HuH-7.5 (cell line): ENCODE data around the gene NUP214.
"Not testable (repeated sequence)": the region's sequence is repeated elsewhere in the genome, so short reads cannot be mapped to it uniquely, and the experiment has no call there.

Source experiments
- DNase-seq: peaks from one replicate; pipeline ENCODE4 v3.0.0; 2011; ENCODE audit warnings: low spot score

NUP214 gene

GRCh38 chr9:131259916-131260597, 134.7 kb downstream of the NUP214 start:
- no peak for DNase-seq

DNA sequence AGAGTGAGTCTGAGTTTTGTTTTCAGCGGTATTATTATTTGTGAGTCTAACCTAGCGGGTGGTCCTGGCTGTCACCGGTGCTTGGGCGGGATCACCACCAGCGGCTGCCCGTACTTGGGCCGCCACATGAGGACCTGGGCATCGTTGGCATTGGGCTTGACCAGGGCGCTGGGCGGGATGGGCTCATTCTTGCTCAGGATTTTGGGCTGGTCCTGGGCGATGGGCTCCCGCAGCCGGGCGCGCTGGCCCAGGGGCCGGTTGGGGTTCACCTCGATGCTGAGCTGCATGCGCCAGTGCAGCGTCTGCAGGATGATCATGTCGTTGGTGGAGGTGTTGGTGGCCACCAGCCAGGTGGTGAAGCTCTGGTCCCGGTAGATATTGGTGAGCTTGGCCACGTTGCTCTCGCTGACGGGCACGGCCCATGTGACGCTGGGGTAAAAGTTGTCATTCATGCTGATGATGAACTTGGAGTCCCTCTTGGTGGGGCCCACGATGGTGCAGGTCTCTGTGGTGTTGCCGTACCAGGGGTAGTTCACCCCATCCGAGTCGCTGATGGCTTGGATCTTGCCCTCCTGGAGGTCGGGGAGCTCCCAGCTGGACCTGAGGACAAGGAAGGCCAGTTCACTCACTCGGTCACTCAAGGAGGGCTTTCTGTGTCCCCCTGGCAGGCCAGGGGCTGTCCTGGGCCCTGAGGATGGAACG, 135.5 kb downstream of the NUP214 start:
- DNase-seq = no peak

- no peak for DNase-seq
Measured at GRCh38 chr9:131262327-131263032, 137.1 kb downstream of the NUP214 start.

DNA sequence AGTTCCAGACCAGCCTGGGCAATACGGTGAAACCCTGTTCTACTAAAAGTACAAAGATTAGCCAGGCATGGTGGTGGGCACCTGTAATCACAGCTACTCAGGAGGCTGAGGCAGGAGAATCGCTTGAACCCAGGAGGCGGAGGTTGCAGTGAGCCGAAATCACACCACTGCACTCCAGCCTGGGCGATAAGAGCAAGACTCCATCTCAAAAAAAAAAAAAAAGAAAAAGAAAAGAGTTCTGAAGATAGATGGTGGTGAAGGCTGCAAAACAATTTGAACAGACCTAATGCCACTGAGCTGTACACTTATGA, 137.6 kb downstream of the NUP214 start:
- not testable (repeated sequence) for DNase-seq

GRCh38 chr9:131263701-131264100, 138.3 kb downstream of the NUP214 start:
- no peak for DNase-seq

- no peak for DNase-seq
Measured at GRCh38 chr9:131264231-131264630, 138.8 kb downstream of the NUP214 start.

- no peak for DNase-seq
Measured at GRCh38 chr9:131266266-131267229, 141.2 kb downstream of the NUP214 start.

DNA sequence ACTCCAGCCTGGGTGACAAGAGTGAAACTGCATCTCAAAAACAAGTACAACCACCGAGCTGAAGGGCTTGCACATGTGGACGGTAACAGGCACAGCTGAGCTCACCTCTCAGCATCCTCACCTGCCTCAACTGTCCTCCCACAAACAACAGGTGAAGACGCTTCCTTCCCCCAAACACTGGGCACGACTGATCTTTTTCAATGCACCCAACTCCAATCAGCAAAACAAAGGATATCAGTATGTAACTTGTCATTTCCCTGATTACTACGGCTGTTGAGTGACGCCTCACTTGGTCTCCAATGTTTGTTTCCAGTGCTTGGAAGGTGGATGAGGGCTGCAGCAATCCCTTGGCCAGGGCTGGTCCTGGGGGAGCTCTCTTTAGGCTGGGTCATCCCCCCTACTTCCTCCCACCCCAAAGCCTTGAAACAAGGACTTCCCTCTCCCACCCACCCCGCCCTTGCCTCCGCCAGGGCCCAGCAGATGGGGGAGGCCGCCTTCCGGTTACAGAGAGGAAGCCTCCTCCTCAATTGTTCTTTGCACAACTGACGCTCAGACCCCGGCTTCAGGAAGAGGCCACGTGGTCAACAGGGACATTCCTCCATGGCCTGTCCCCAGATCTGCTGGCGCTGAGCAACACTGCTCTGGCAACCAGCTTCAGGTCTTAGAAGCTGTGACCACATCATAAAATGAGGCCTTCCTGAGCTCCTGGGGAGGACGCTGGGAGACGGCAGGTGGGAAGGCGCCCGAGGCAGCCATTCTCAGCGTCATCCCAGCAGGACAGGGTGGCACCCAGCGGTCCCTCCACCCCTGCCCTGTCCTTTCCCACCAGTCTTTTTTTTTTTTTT, 145.0 kb downstream of the NUP214 start:
- DNase-seq = no peak

- not testable (repeated sequence) for DNase-seq
Measured at GRCh38 chr9:131271016-131271273, 145.6 kb downstream of the NUP214 start.

GRCh38 chr9:131271506-131271931, 146.1 kb downstream of the NUP214 start:
- no peak for DNase-seq

- no peak for DNase-seq
Measured at GRCh38 chr9:131272212-131272611, 146.8 kb downstream of the NUP214 start.

- DNase-seq = no peak
Measured at GRCh38 chr9:131273146-131273855, 147.9 kb downstream of the NUP214 start.

DNA sequence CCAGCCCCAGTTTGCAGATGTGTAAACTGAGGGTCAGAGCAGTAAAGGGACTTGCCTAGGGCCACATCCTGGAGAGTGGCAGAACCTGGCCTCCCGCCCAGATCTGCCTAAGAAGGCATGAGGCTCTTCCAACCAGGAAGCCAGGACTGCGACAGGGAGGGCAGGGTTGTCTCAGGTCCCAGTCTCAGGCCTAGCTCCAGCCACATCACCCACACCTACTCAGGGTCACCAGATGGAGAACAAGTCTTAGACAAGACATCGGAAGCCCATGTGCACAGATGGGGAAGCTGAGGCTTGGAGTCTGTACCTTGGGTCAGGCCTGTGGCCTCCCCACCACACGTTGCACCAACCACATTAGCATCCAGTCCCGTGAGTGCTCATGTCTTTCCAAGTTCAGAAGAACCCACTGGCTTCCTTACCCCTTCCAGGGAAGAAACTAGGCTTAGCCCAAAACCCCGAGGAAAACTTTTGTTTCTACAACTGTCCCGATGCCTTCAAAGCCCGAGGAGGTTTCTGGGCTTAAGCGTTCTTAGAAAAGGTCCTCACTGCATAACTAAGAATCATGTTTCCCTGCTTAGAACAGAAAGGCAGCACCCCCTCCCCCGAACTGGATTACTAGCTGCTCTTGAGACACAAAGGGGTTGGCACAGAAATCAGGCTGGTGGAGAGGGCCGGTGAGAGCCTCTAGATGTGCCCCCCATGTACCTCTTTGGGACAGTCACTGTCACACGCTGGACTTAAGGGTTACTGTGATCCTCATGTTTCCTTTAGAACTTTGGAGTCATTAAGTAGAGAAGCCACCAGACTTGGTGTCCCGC, 148.7 kb downstream of the NUP214 start:
- no peak for DNase-seq

DNA sequence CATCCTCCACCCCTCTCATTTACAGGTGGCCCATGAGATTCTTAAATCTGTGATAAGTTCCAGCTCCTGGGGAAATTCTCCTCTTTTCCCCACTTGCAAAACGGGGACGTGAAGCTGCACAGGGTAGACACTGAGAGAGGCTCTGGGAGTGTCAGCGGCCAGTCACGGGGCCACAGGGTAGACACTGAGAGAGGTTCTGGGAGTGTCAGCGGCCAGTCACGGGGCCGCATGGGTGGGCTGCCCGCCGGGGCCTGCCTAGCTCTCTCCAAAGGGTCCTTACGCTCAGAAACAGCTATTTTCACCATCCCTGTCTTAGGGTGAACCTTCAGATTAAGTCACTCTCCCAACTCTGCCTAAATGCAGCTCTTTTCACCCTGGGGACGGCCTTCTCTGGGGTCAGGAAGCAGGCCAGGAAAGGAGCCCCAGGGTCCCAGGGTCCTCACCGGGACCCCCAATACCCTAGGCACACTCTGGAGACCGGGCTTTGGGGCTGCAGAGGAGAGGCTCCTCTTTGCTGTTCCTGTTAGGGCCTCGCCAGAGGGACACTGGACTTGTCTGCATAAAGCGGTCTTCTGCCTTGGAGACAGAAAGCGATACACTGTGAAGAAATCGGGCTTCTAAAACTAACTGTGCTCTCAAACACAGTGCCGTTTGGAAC, 149.4 kb downstream of the NUP214 start:
- DNase-seq = no peak

DNA sequence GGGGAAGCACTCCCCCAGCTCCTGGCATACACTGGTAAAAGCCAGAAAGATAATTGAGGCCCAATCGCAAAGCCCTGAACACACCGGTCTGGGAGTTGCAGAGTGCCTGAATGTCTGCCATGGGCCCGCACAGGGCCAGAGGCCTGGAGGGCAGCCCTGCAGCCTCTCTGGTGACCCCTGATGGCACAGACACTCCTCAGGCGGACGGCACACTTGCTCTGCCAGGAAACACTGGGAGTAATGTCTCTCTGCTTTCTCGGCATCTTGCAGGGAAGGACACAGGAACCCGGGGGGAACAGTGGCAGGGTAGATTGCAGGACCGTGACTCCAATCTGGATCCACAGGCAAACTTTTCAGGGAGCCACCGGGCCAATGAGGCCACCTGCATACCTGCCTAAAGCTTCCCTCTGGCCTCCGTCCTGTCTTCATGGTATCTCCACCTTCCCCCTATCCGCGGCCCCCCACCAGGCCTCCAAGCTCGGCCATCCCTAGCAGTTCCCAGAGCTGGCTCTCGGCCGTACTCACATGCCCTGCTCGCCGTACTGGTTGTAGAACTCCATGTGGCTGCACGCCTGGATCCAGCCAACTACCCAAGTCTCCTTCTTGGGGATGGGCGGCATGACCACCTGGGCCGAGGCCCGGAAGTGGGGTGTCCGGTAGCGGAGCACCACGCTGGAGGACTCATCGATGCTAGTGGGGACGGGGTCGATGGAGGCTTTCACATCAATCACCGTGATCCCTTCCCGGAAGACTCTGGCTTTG, 150.1 kb downstream of the NUP214 start:
- peak; percentile 57 for DNase-seq

DNA sequence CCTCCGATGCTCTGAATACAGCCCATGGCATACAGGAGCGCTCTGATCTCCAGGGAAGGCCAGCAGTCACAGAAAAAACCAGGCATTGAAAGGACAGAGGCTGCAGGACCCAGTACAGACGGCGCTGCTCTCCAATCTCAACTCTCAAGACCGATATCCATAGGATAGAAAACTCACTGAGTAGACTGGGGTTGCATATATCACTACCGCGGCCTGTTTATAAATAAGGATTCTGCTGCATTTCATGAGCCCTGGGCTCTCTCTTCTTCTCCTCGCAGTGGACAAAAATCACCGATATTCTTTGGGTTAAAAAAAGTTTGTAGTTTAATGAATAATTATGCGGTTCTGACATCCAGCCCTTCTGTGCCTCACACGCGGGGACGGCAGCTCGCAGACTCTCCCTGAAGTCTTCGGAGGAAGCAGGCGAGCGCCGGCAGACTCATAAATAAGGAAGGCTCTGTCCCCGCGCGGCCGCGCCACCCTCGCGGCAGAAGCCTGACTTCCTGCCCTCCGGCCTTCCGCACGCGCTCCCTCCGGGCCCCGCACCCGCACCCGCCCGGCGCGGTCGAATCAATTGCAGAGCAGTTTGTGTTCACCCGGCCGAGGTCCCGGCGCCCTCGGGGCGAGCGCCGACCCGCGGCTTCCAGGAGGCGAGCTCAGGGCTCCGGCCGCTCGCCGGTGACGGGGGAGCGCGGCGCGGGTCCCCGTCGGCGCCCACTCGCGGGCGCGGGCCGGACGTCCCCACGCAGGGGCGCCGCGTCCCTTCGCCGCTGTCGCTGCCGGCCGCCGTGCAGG, 150.9 kb downstream of the NUP214 start, which contains the start of gene FAM78A:
TSS of gene FAM78A (minus strand) at position 417 of the 795 bp plus-strand sequence. CDS start at position 86, 331 bp downstream.
- DNase-seq = peak; percentile 82

- DNase-seq = peak; percentile 64
Measured at GRCh38 chr9:131276891-131277286, 151.5 kb downstream of the NUP214 start.
